Panc1 (cell line): ENCODE measurements around the gene TTLL11. TPM values are rescaled to one million over a fixed set of nuclear protein-coding genes. Genes with fewer than 3 reads are reported as not detected.

Source experiments
- ATAC-seq: fragments of 200-7000 bp; cut with Tn5 transposase; 2 replicates; pipeline ENCODE4 v1.9.1; 2020; ENCODE audit warnings: mild to moderate bottlenecking, moderate library complexity
- BruUV-seq: library from RNA; stranded (reverse); fragments of 400-500 nt; replicated peaks from 2 replicates; lab custom pipeline; 2021; lab: Mats Ljungman, UMichigan
- CTCF ChIA-PET: fragments of 300-600 bp; sonication (Branson Sonifier 250); formaldehyde crosslinking; loops from one replicate; lab custom pipeline; 2022; ENCODE audit warnings: antibody characterized with exemption; lab: Charles Lee
- POLR2A ChIA-PET: fragments of 300-600 bp; sonication (Branson Sonifier 250); formaldehyde crosslinking; loops from one replicate; lab custom pipeline; 2022; ENCODE audit warnings: antibody characterized with exemption; lab: Charles Lee
- DNase-seq: peaks from one replicate; pipeline ENCODE4 v3.0.0-alpha.2; 2010; ENCODE audit warnings: low read depth, low spot score
- H3K27ac ChIP-seq: 2 replicates; pipeline ENCODE4 v1.5.1; 2011; ENCODE audit warnings: mild to moderate bottlenecking, low read length, inconsistent platforms
- H3K27me3 ChIP-seq: fragments of 200-500 bp; sonication (Bioruptor generic); 2 replicates; pipeline ENCODE4 v1.6.0; 2014; ENCODE audit warnings: low read length, inconsistent platforms; ENCODE audit not compliant: control insufficient read depth, insufficient read depth
- H3K36me3 ChIP-seq: fragments of 200-500 bp; sonication (Bioruptor generic); 2 replicates; pipeline ENCODE4 v1.5.1; 2014; ENCODE audit warnings: inconsistent platforms, mild to moderate bottlenecking, low read length, moderate library complexity; ENCODE audit not compliant: control insufficient read depth, insufficient read depth
- H3K4me1 ChIP-seq: 2 replicates; pipeline ENCODE4 v1.5.1; 2011; ENCODE audit warnings: inconsistent platforms, mild to moderate bottlenecking, low read length, moderate library complexity; ENCODE audit not compliant: control insufficient read depth, insufficient read depth
- H3K4me3 ChIP-seq, 2 experiments: 2 replicates each; pipeline ENCODE4 v1.5.1; 2011 to 2012; ENCODE audit warnings: low read depth in 2 of 2, low read length in 2 of 2, mild to moderate bottlenecking in 2 of 2, inconsistent platforms in 1 of 2, moderate library complexity in 1 of 2
- H3K9me3 ChIP-seq: fragments of 200-500 bp; sonication (Bioruptor generic); 2 replicates; pipeline ENCODE4 v1.5.1; 2014; ENCODE audit warnings: low read depth, mild to moderate bottlenecking, inconsistent platforms, low read length, moderate library complexity; ENCODE audit not compliant: control insufficient read depth, insufficient read depth
- CTCF ChIP-seq: fragments of 450-650 bp; IDR thresholded peaks from 2 replicates; pipeline ENCODE4 v1.5.1; 2017; ENCODE audit warnings: mild to moderate bottlenecking
- POLR2AphosphoS5 ChIP-seq: IDR thresholded peaks from 2 replicates; pipeline ENCODE4 v1.6.1; 2012; ENCODE audit warnings: mild to moderate bottlenecking, low read depth, low read length, moderate library complexity
- SIN3A ChIP-seq: IDR thresholded peaks from 2 replicates; pipeline ENCODE4 v1.6.1; 2012; ENCODE audit warnings: low read depth, mild to moderate bottlenecking, low read length, moderate library complexity, borderline replicate concordance; ENCODE audit not compliant: insufficient read depth
- TCF7L2 ChIP-seq: IDR thresholded peaks from 2 replicates; pipeline ENCODE4 v1.6.1; 2011; ENCODE audit warnings: mild to moderate bottlenecking, low read depth, low read length, inconsistent platforms
- in situ Hi-C: cut with HindIII; loops from 2 replicates; pipeline ENCODE4 v1.10.0; 2016; ENCODE audit warnings: low sequenced_read_pairs, low pct_unique_long_range_greater_than_20kb
- intact Hi-C: fragments of 100-400 bp; cut with micrococcal nuclease; formaldehyde crosslinking; loops from one replicate; pipeline ENCODE4 v1.10.0; 2022; ENCODE audit not compliant: unreplicated experiment
- total RNA-seq: library from RNA; stranded (reverse); gene quantifications from one replicate; pipeline ENCODE4 v1.2.1, GENCODE V29; 2021; ENCODE audit not compliant: unreplicated experiment
- TF ChIP-seq, protein P1 (sequence below), 2 experiments: IDR thresholded peaks; 2 replicates each; pipeline ENCODE4 v1.6.1; 2011 to 2012; ENCODE audit warnings: low read depth in 2 of 2, control low read depth in 1 of 2, low read length in 1 of 2, mild to moderate bottlenecking in 1 of 2, moderate library complexity in 1 of 2; ENCODE audit not compliant: insufficient read depth in 1 of 2

The TTLL11 gene
- total RNA-seq, 1 experiment from 2014 or later, result 1.1 TPM

DNA sequence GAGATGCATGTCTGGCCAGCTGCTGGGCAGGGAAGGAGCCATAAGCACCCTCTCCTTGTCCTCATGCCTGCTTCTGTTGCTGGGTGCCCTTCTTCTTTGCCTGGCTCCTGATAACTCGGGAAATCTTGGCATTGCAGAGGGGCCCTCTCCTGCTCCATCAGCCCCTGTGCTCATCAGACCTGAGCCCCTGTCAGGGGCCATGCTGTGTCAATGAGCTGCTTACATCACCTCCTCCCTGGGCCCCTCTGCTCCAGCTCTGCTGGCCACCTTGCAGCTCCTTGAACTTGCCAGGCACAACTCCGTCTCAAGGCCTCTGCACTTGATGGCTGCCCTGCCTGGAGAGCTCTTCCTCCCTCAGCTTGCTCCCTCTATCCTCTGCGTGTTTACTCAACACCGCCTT is 194.3 kb downstream of the TTLL11 start:
- H3K27me3 ChIP-seq, result no peaks in the 10 kb centered on the region
- no peak overlapping the region for H3K27ac ChIP-seq
- no peaks in the 10 kb centered on the region for H3K36me3 ChIP-seq
- DNase-seq (no peak), ATAC-seq (no peak)
- TF ChIP-seq CTCF, result no peak
- no peak for TF ChIP-seq POLR2AphosphoS5
- TF ChIP-seq SIN3A, result no peak
- TF ChIP-seq, protein P1, sequence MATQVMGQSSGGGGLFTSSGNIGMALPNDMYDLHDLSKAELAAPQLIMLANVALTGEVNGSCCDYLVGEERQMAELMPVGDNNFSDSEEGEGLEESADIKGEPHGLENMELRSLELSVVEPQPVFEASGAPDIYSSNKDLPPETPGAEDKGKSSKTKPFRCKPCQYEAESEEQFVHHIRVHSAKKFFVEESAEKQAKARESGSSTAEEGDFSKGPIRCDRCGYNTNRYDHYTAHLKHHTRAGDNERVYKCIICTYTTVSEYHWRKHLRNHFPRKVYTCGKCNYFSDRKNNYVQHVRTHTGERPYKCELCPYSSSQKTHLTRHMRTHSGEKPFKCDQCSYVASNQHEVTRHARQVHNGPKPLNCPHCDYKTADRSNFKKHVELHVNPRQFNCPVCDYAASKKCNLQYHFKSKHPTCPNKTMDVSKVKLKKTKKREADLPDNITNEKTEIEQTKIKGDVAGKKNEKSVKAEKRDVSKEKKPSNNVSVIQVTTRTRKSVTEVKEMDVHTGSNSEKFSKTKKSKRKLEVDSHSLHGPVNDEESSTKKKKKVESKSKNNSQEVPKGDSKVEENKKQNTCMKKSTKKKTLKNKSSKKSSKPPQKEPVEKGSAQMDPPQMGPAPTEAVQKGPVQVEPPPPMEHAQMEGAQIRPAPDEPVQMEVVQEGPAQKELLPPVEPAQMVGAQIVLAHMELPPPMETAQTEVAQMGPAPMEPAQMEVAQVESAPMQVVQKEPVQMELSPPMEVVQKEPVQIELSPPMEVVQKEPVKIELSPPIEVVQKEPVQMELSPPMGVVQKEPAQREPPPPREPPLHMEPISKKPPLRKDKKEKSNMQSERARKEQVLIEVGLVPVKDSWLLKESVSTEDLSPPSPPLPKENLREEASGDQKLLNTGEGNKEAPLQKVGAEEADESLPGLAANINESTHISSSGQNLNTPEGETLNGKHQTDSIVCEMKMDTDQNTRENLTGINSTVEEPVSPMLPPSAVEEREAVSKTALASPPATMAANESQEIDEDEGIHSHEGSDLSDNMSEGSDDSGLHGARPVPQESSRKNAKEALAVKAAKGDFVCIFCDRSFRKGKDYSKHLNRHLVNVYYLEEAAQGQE (IDR thresholded peaks at IDR 0.05; ENCODE audit: insufficient read depth in 1 of 2, low read depth in 2 of 2, low read length in 1 of 2), result no peak
- TF ChIP-seq TCF7L2, result no peak
- intact Hi-C loops (no loop called here), in situ Hi-C loops (no loop called here)
- H3K4me3 ChIP-seq, result no peak overlapping the region
- H3K9me3 ChIP-seq, result no peaks in the 10 kb centered on the region
- H3K4me1 ChIP-seq, result no peaks in the 10 kb centered on the region
- no TSS peak for BruUV-seq
- CTCF ChIA-PET, result no interaction called here
- POLR2A ChIA-PET, result no interaction called here

GRCh38 chr9:121897140-121897539 is 196.0 kb downstream of the TTLL11 start:
- ChIA-PET CTCF (no interaction called here), POLR2A (no interaction called here)
- in situ Hi-C loops (no loop called here), intact Hi-C loops (no loop called here)
- BruUV-seq, result no TSS peak
- peak; percentile 62 for ATAC-seq
- Histone ChIP-seq H3K27ac (no peak overlapping the region), H3K4me1 (no peaks in the 10 kb centered on the region), H3K27me3 (no peaks in the 10 kb centered on the region), H3K9me3 (no peaks in the 10 kb centered on the region), H3K4me3 (no peak overlapping the region), H3K36me3 (no peaks in the 10 kb centered on the region)
- no peak for DNase-seq
- TF ChIP-seq SIN3A, result no peak
- TF ChIP-seq TCF7L2, result no peak
- no peak for TF ChIP-seq CTCF
- TF ChIP-seq, protein P1 (IDR thresholded peaks at IDR 0.05; ENCODE audit: insufficient read depth in 1 of 2, low read depth in 2 of 2, low read length in 1 of 2), result no peak
- no peak for TF ChIP-seq POLR2AphosphoS5
